ENCODE data around the gene MAN2B1. TPM values are rescaled to one million over a fixed set of nuclear protein-coding genes. Genes with fewer than 3 reads are reported as not detected.

Gene MAN2B1
- total RNA-seq, 1 experiment from 2014 or later = 93.5 TPM

- Histone ChIP-seq H4K5ac (ENCODE audit: insufficient read length, low read depth, low read length) (no peak overlapping the region), H4K91ac (ENCODE audit: insufficient read length, low read depth, low read length) (no peak overlapping the region), H3K27me3 (ENCODE audit: insufficient read depth, low read length) (no peaks in the 10 kb centered on the region), H3K4me2 (ENCODE audit: insufficient read depth, insufficient read length, low read length) (no peak overlapping the region), H3K9ac (ENCODE audit: extremely low read depth, insufficient read length, low read length) (no peak overlapping the region), H3T11ph (ENCODE audit: low read length) (no peak overlapping the region), H2BK15ac (ENCODE audit: low read depth, low read length) (no peak overlapping the region), H3K14ac (ENCODE audit: insufficient read depth, low read length) (no peak overlapping the region), H4K20me1 (ENCODE audit: control insufficient read depth, insufficient read depth, insufficient read length) (no peaks in the 10 kb centered on the region), H2BK120ac (ENCODE audit: low read depth, low read length, poor library complexity, severe bottlenecking) (no peak overlapping the region), H3K56ac (ENCODE audit: insufficient read length, low read depth, low read length) (no peak overlapping the region), H3K4ac (ENCODE audit: low read depth, low read length) (no peak overlapping the region), H3K23ac (ENCODE audit: insufficient read length, low read depth, low read length) (no peak overlapping the region), H3K23me2 (ENCODE audit: insufficient read length, low read depth, low read length, poor library complexity, severe bottlenecking) (no peaks in the 10 kb centered on the region), H3K27ac (ENCODE audit: insufficient read length, low read depth, low read length) (no peak overlapping the region), H2BK12ac (ENCODE audit: insufficient read length, low read depth, low read length) (no peak overlapping the region), H2AK5ac (ENCODE audit: insufficient read length, low read length) (no peak overlapping the region), H3K79me2 (ENCODE audit: insufficient read depth, low read length) (no peaks in the 10 kb centered on the region), H3K4me1 (ENCODE audit: insufficient read depth, low read length) (no peaks in the 10 kb centered on the region), H2BK20ac (ENCODE audit: low read depth, low read length, poor library complexity, severe bottlenecking) (no peak overlapping the region), H3K18ac (ENCODE audit: insufficient read length, low read depth, low read length) (no peak overlapping the region), H3K79me1 (ENCODE audit: insufficient read depth, low read depth, low read length, poor library complexity, severe bottlenecking) (no peaks in the 10 kb centered on the region), H2AFZ (ENCODE audit: low read length) (no peak overlapping the region), H3K9me3 (ENCODE audit: control insufficient read depth, low read depth, low read length) (no peaks in the 10 kb centered on the region), H2BK5ac (ENCODE audit: insufficient read length, low read length) (no peak overlapping the region), H4K8ac (replicated peaks; ENCODE audit: insufficient read length, low read depth, low read length) (no peak overlapping the region)
- DNase-seq = no peak
- H3K27ac Mint-ChIP-seq = peak overlapping the region in 2 of 3 experiments; percentile 62 to 64; a peak in 2 of 7 replicates
- peaks cover 0 to 2% of the 10 kb centered on the region in 2 experiments; a peak in 1 of 4 replicates for H3K4me1 Mint-ChIP-seq
- no peak overlapping the region for H3K4me3 Mint-ChIP-seq
- no peaks in the 10 kb centered on the region for H3K27me3 Mint-ChIP-seq (ENCODE audit: low read depth)
- H3K9me3 Mint-ChIP-seq = no peaks in the 10 kb centered on the region
- H3K36me3 Mint-ChIP-seq (ENCODE audit: insufficient read depth in 1 of 3, low read depth in 3 of 3) = peaks cover 2 to 15% (median 8%) of the 10 kb centered on the region in 3 experiments
- TF ChIP-seq CTCF (conservative IDR thresholded peaks at IDR 0.05) = no peak
- WGBS (ENCODE audit: extremely low coverage, insufficient read length, low lambda C conversion rate) = no CpG with 5 or more reads among the region's 38 CpGs
Measured at GRCh38 chr19:12596927-12597548, 69.5 kb downstream of the MAN2B1 start.

Other genes with a start within 250 kb of the MAN2B1 start
- gene ZNF443, start 225.7 kb downstream of the MAN2B1 start, total RNA-seq (2021) = 9.4 TPM in 2 replicates
- gene ZNF709, start 181.9 kb downstream of the MAN2B1 start, total RNA-seq (2021) = 2.1 and 3.8 TPM in 2 replicates
- gene ZNF564, start 115.3 kb downstream of the MAN2B1 start, total RNA-seq (2021) = 9.4 and 11.3 TPM in 2 replicates
- 9.7 and 10.1 TPM in 2 replicates for gene ZNF490, start 55.9 kb downstream of the MAN2B1 start, total RNA-seq (2021)
- 20.2 and 22.8 TPM in 2 replicates for gene ZNF791, start 55.8 kb downstream of the MAN2B1 start, total RNA-seq (2021)
- gene WDR83, start 65 bp upstream of the MAN2B1 start, total RNA-seq (2021) = 19.2 and 21.0 TPM in 2 replicates
- 82.9 and 94.9 TPM in 2 replicates for gene DHPS, start 15.1 kb upstream of the MAN2B1 start, total RNA-seq (2021)
- gene GNG14, start 21.3 kb upstream of the MAN2B1 start, total RNA-seq (2021) = not detected in 2 replicates
- gene FBXW9, start 29.9 kb upstream of the MAN2B1 start, total RNA-seq (2021) = 10.8 and 11.7 TPM in 2 replicates
- gene TNPO2, start 57.2 kb upstream of the MAN2B1 start, total RNA-seq (2021) = 149 and 159 TPM in 2 replicates
- 154 and 161 TPM in 2 replicates for gene TRIR, start 67.9 kb upstream of the MAN2B1 start, total RNA-seq (2021)
- 81.3 and 81.6 TPM in 2 replicates for gene GET3, start 70.8 kb upstream of the MAN2B1 start, total RNA-seq (2021)
- 1.6 and 2.0 TPM in 2 replicates for gene BEST2, start 85.0 kb upstream of the MAN2B1 start, total RNA-seq (2021)
- gene HOOK2, start 108.8 kb upstream of the MAN2B1 start, total RNA-seq (2021) = 56.8 and 64.7 TPM in 2 replicates
- gene JUNB, start 124.7 kb upstream of the MAN2B1 start, total RNA-seq (2021) = 15.9 and 18.0 TPM in 2 replicates
- 468 and 485 TPM in 2 replicates for gene PRDX2, start 135.1 kb upstream of the MAN2B1 start, total RNA-seq (2021)
- gene THSD8, start 135.3 kb upstream of the MAN2B1 start, total RNA-seq (2021) = 45.8 and 48.1 TPM in 2 replicates
- 79.5 and 86.0 TPM in 2 replicates for gene RNASEH2A, start 139.8 kb upstream of the MAN2B1 start, total RNA-seq (2021)
- gene RTBDN, start 167.8 kb upstream of the MAN2B1 start, total RNA-seq (2021) = 5.6 and 6.4 TPM in 2 replicates
- gene MAST1, start 171.8 kb upstream of the MAN2B1 start, total RNA-seq (2021) = 11.8 and 15.1 TPM in 2 replicates
- gene DNASE2, start 214.7 kb upstream of the MAN2B1 start, total RNA-seq (2021) = 23.8 and 26.0 TPM in 2 replicates
- 0.37 and 0.53 TPM in 2 replicates for gene KLF1, start 220.5 kb upstream of the MAN2B1 start, total RNA-seq (2021)
- gene GCDH, start 224.4 kb upstream of the MAN2B1 start, total RNA-seq (2021) = 53.2 and 54.4 TPM in 2 replicates

Measured in H9 (cell line).